ENCODE measurements around the gene SEC23A.
"Not testable (repeated sequence)": the region's sequence is repeated elsewhere in the genome, so short reads cannot be mapped to it uniquely, and the experiment has no call there.

SEC23A gene

GRCh38 chr14:39033371-39033770, 69.7 kb downstream of the SEC23A start:
- H2AFZ ChIP-seq (ENCODE audit: low read length, unreplicated experiment), result no peak overlapping the region
- no peak overlapping the region for H3K4me3 ChIP-seq (ENCODE audit: low read depth, low read length)
- H3K4me1 ChIP-seq (ENCODE audit: control insufficient read depth, insufficient read depth, low read length, unreplicated experiment), result no peaks in the 10 kb centered on the region
- H3K36me3 ChIP-seq (ENCODE audit: insufficient read depth, low read length), result peaks cover 60% of the 10 kb centered on the region
- no peak overlapping the region for H3K27ac ChIP-seq (ENCODE audit: low read depth, low read length)
- H3K27me3 ChIP-seq (ENCODE audit: insufficient read depth, low read length), result no peaks in the 10 kb centered on the region
- H3K79me2 ChIP-seq (ENCODE audit: control insufficient read depth, insufficient read depth, low read length, unreplicated experiment), result no peaks in the 10 kb centered on the region

- H3K4me1 ChIP-seq (ENCODE audit: control insufficient read depth, insufficient read depth, low read length, unreplicated experiment), result peaks cover 11% of the 10 kb centered on the region
- H3K79me2 ChIP-seq (ENCODE audit: control insufficient read depth, insufficient read depth, low read length, unreplicated experiment), result no peaks in the 10 kb centered on the region
- peaks cover 45% of the 10 kb centered on the region for H3K36me3 ChIP-seq (ENCODE audit: insufficient read depth, low read length)
- no peak overlapping the region for H3K27ac ChIP-seq (ENCODE audit: low read depth, low read length)
- H3K4me3 ChIP-seq (ENCODE audit: low read depth, low read length), result no peak overlapping the region
- H3K27me3 ChIP-seq (ENCODE audit: insufficient read depth, low read length), result no peaks in the 10 kb centered on the region
- H2AFZ ChIP-seq (ENCODE audit: low read length, unreplicated experiment), result no peak overlapping the region
Observed at GRCh38 chr14:39030209-39030608, 72.8 kb downstream of the SEC23A start.

GRCh38 chr14:39029789-39030188, 73.2 kb downstream of the SEC23A start:
- no peaks in the 10 kb centered on the region for H3K27me3 ChIP-seq (ENCODE audit: insufficient read depth, low read length)
- H3K4me1 ChIP-seq (ENCODE audit: control insufficient read depth, insufficient read depth, low read length, unreplicated experiment), result peaks cover 11% of the 10 kb centered on the region
- peaks cover 45% of the 10 kb centered on the region for H3K36me3 ChIP-seq (ENCODE audit: insufficient read depth, low read length)
- no peaks in the 10 kb centered on the region for H3K79me2 ChIP-seq (ENCODE audit: control insufficient read depth, insufficient read depth, low read length, unreplicated experiment)
- H2AFZ ChIP-seq (ENCODE audit: low read length, unreplicated experiment), result no peak overlapping the region
- H3K4me3 ChIP-seq (ENCODE audit: low read depth, low read length), result no peak overlapping the region
- no peak overlapping the region for H3K27ac ChIP-seq (ENCODE audit: low read depth, low read length)

- Histone ChIP-seq H3K4me1 (ENCODE audit: control insufficient read depth, insufficient read depth, low read length, unreplicated experiment) (peaks cover 11% of the 10 kb centered on the region), H3K36me3 (ENCODE audit: insufficient read depth, low read length) (peaks cover 42% of the 10 kb centered on the region), H3K4me3 (ENCODE audit: low read depth, low read length) (no peak overlapping the region), H3K27me3 (ENCODE audit: insufficient read depth, low read length) (no peaks in the 10 kb centered on the region), H2AFZ (ENCODE audit: low read length, unreplicated experiment) (no peak overlapping the region), H3K79me2 (ENCODE audit: control insufficient read depth, insufficient read depth, low read length, unreplicated experiment) (no peaks in the 10 kb centered on the region), H3K27ac (ENCODE audit: low read depth, low read length) (no peak overlapping the region)
Observed at GRCh38 chr14:39028620-39029019, 74.4 kb downstream of the SEC23A start.

- Histone ChIP-seq H3K36me3 (ENCODE audit: insufficient read depth, low read length) (peaks cover 30% of the 10 kb centered on the region), H3K27me3 (ENCODE audit: insufficient read depth, low read length) (no peaks in the 10 kb centered on the region), H3K27ac (ENCODE audit: low read depth, low read length) (peak overlapping the region; percentile 32; the same call in 1 of the 2 replicates), H3K79me2 (ENCODE audit: control insufficient read depth, insufficient read depth, low read length, unreplicated experiment) (no peaks in the 10 kb centered on the region), H3K4me1 (ENCODE audit: control insufficient read depth, insufficient read depth, low read length, unreplicated experiment) (peaks cover 11% of the 10 kb centered on the region), H2AFZ (ENCODE audit: low read length, unreplicated experiment) (no peak overlapping the region), H3K4me3 (ENCODE audit: low read depth, low read length) (no peak overlapping the region)
Observed at GRCh38 chr14:39025810-39026627, 77.0 kb downstream of the SEC23A start.

- H3K36me3 ChIP-seq (ENCODE audit: insufficient read depth, low read length), result peaks cover 23% of the 10 kb centered on the region
- H3K4me3 ChIP-seq (ENCODE audit: low read depth, low read length), result no peak overlapping the region
- H3K79me2 ChIP-seq (ENCODE audit: control insufficient read depth, insufficient read depth, low read length, unreplicated experiment), result no peaks in the 10 kb centered on the region
- no peak overlapping the region for H3K27ac ChIP-seq (ENCODE audit: low read depth, low read length)
- no peaks in the 10 kb centered on the region for H3K27me3 ChIP-seq (ENCODE audit: insufficient read depth, low read length)
- no peak overlapping the region for H2AFZ ChIP-seq (ENCODE audit: low read length, unreplicated experiment)
- H3K4me1 ChIP-seq (ENCODE audit: control insufficient read depth, insufficient read depth, low read length, unreplicated experiment), result peaks cover 11% of the 10 kb centered on the region
Observed at GRCh38 chr14:39025250-39025809, 77.7 kb downstream of the SEC23A start.

- no peaks in the 10 kb centered on the region for H3K27me3 ChIP-seq (ENCODE audit: insufficient read depth, low read length)
- H3K4me3 ChIP-seq (ENCODE audit: low read depth, low read length), result no peak overlapping the region
- peaks cover 11% of the 10 kb centered on the region for H3K4me1 ChIP-seq (ENCODE audit: control insufficient read depth, insufficient read depth, low read length, unreplicated experiment)
- H3K36me3 ChIP-seq (ENCODE audit: insufficient read depth, low read length), result peaks cover 19% of the 10 kb centered on the region
- H3K27ac ChIP-seq (ENCODE audit: low read depth, low read length), result no peak overlapping the region
- no peaks in the 10 kb centered on the region for H3K79me2 ChIP-seq (ENCODE audit: control insufficient read depth, insufficient read depth, low read length, unreplicated experiment)
- no peak overlapping the region for H2AFZ ChIP-seq (ENCODE audit: low read length, unreplicated experiment)
Observed at GRCh38 chr14:39023939-39024871, 78.8 kb downstream of the SEC23A start.

GRCh38 chr14:39017096-39018016, 85.7 kb downstream of the SEC23A start:
- H3K36me3 ChIP-seq (ENCODE audit: insufficient read depth, low read length); H2AFZ ChIP-seq (ENCODE audit: low read length, unreplicated experiment); H3K27ac ChIP-seq (ENCODE audit: low read depth, low read length); H3K4me1 ChIP-seq (ENCODE audit: control insufficient read depth, insufficient read depth, low read length, unreplicated experiment); H3K4me3 ChIP-seq (ENCODE audit: low read depth, low read length); H3K27me3 ChIP-seq (ENCODE audit: insufficient read depth, low read length); H3K79me2 ChIP-seq (ENCODE audit: control insufficient read depth, insufficient read depth, low read length, unreplicated experiment): not testable (repeated sequence)

GRCh38 chr14:39016733-39017095, 86.3 kb downstream of the SEC23A start:
- Histone ChIP-seq H3K4me3 (ENCODE audit: low read depth, low read length) (no peak overlapping the region), H3K27me3 (ENCODE audit: insufficient read depth, low read length) (no peaks in the 10 kb centered on the region), H3K4me1 (ENCODE audit: control insufficient read depth, insufficient read depth, low read length, unreplicated experiment) (no peaks in the 10 kb centered on the region), H2AFZ (ENCODE audit: low read length, unreplicated experiment) (no peak overlapping the region), H3K27ac (ENCODE audit: low read depth, low read length) (no peak overlapping the region), H3K36me3 (ENCODE audit: insufficient read depth, low read length) (no peaks in the 10 kb centered on the region), H3K79me2 (ENCODE audit: control insufficient read depth, insufficient read depth, low read length, unreplicated experiment) (no peaks in the 10 kb centered on the region)
